ENCODE data around the gene RALGPS1.

DNA sequence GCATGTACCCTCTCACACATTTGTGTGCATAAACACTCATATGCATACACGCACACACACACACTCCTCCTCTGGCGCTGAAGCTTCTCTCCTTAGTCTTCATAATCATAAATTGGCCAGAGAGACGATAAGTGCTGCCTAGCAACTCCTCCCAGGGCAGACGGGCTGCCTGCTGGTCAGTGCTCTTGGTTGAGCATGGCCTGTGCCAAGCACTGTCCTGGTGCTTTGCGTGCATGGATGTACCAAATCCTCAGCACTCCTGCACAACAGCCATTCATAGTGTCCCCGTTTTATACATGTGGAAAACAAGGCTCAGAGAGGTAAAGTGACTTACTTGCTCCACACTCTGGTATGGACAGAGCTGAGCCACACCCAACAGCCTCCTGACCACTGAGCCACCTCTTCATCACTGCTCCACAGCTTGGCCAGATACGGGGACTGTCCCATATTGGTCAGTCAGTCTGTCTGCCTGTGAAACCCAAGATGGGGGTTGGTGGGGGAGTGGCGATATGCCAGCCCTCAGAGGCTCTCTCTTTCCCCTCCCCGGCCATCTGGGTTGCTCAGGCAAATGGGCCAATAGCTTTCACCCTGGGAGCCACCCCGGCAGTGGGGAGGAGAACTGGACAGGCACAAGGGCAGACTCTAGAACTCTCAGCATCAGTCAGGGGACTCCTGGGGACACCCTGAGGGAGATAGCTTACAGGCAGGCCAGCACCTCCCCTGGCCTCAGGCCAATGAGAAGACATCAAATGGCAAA, 285.7 kb downstream of the RALGPS1 start:
- TF ChIP-seq CTCF (IDR thresholded peaks at IDR 0.05) (no peak), POLR2A (IDR thresholded peaks at IDR 0.05) (no peak)

Data from tibial nerve (tissue), 3 donors.